GM12878 (cell line): ENCODE data around the gene KDM5B. TPM values are rescaled to one million over a fixed set of nuclear protein-coding genes. Genes with fewer than 3 reads are reported as not detected.

ENCODE experiments used
- ATAC-seq: fragments of 200-7000 bp; cut with Tn5 transposase; 3 replicates; pipeline ENCODE4 v1.9.1; 2020; ENCODE audit warnings: mild to moderate bottlenecking, moderate library complexity
- BruUV-seq: library from RNA; stranded (reverse); fragments of 400-500 nt; replicated peaks from 2 replicates; lab custom pipeline; 2021; lab: Mats Ljungman, UMichigan
- CTCF ChIA-PET: fragments of 300-600 bp; sonication (Branson Sonifier 250); formaldehyde crosslinking; extraction: SDS; loops from one replicate; lab custom pipeline; 2021; ENCODE audit warnings: inconsistent platforms; lab: Yijun Ruan, JAX
- POLR2A ChIA-PET: fragments of 350-600 bp; formaldehyde crosslinking; extraction: SDS; loops from one replicate; lab custom pipeline; 2021; ENCODE audit warnings: inconsistent platforms; lab: Charles Lee
- RAD21 ChIA-PET: fragments of 300-600 bp; sonication (Branson Sonifier 250); formaldehyde crosslinking; loops from one replicate; lab custom pipeline; 2023; ENCODE audit warnings: antibody characterized with exemption; ENCODE audit not compliant: unreplicated experiment; lab: Charles Lee
- SMC1A ChIA-PET: fragments of 300-600 bp; sonication (Branson Sonifier 250); formaldehyde crosslinking; loops from one replicate; lab custom pipeline; 2023; ENCODE audit not compliant: unreplicated experiment, uncharacterized antibody; lab: Charles Lee
- DNase-seq: peaks from one replicate; pipeline ENCODE4 v3.0.0-alpha.2; 2011; ENCODE audit warnings: low read depth, low spot score
- FAIRE-seq: peaks from 3 replicates; lab custom pipeline; 2011; peaks lifted over from hg19 to GRCh38; lab: Jason Lieb, UNC
- H2AFZ ChIP-seq: 2 replicates; pipeline ENCODE4 v1.6.0; 2011; ENCODE audit warnings: low read depth, low read length, control low read depth; ENCODE audit not compliant: control insufficient read depth
- H3K27ac ChIP-seq: 2 replicates; pipeline ENCODE4 v1.5.1; 2011; ENCODE audit warnings: control low read depth; ENCODE audit not compliant: control insufficient read depth, insufficient read depth
- H3K27me3 ChIP-seq, 2 experiments: replicated peaks in 1 of 2; 2 replicates each; pipeline versions ENCODE4 v1.6.0 to v1.6.1; 2011; ENCODE audit warnings: low read length in 1 of 2; ENCODE audit not compliant: control insufficient read depth in 2 of 2, insufficient read depth in 2 of 2
- H3K36me3 ChIP-seq, 2 experiments: 2 replicates each; pipeline ENCODE4 v1.5.1; 2011; ENCODE audit warnings: low read length in 1 of 2; ENCODE audit not compliant: control insufficient read depth in 2 of 2, insufficient read depth in 2 of 2
- H3K4me1 ChIP-seq: 2 replicates; pipeline ENCODE4 v1.6.1; 2011; ENCODE audit warnings: mild to moderate bottlenecking, low read length, moderate library complexity, mixed read lengths; ENCODE audit not compliant: control insufficient read depth, insufficient read depth
- H3K4me2 ChIP-seq: 2 replicates; pipeline ENCODE4 v1.6.0; 2011; ENCODE audit warnings: control low read depth; ENCODE audit not compliant: control insufficient read depth, insufficient read depth
- H3K4me3 ChIP-seq: fragments of 200-600 bp; sonication (generic); 2 replicates; pipeline ENCODE4 v1.5.1; 2016
- H3K79me2 ChIP-seq: 2 replicates; pipeline ENCODE4 v1.6.0; 2011; ENCODE audit warnings: low read length; ENCODE audit not compliant: control insufficient read depth, insufficient read depth
- H3K9ac ChIP-seq: 2 replicates; pipeline ENCODE4 v1.8.0; 2011; ENCODE audit warnings: low read length, control low read depth, mixed read lengths; ENCODE audit not compliant: control insufficient read depth, insufficient read depth
- H3K9me3 ChIP-seq: replicated peaks from 3 replicates; pipeline ENCODE4 v1.5.1; 2011; ENCODE audit warnings: mild to moderate bottlenecking, low read length; ENCODE audit not compliant: control insufficient read depth, insufficient read depth
- H4K20me1 ChIP-seq: 2 replicates; pipeline ENCODE4 v1.6.0; 2011; ENCODE audit not compliant: control insufficient read depth, insufficient read depth
- CEBPB ChIP-seq, 2 experiments: fragments of 150-350 bp in 1 of 2; IDR thresholded peaks; 2 replicates each; pipeline ENCODE4 v1.6.1; 2012 to 2014; ENCODE audit warnings: low read depth in 2 of 2, low read length in 2 of 2, borderline replicate concordance in 1 of 2, inconsistent platforms in 1 of 2
- CHD2 ChIP-seq: IDR thresholded peaks from 2 replicates; pipeline ENCODE4 v1.6.1; 2011; ENCODE audit warnings: low read depth, low read length, improper control_type of control experiment, borderline replicate concordance
- CREM ChIP-seq: IDR thresholded peaks from 2 replicates; pipeline ENCODE4 v1.6.1; 2014; ENCODE audit warnings: antibody characterized with exemption, low read depth
- ELK1 ChIP-seq: IDR thresholded peaks from 2 replicates; pipeline ENCODE4 v1.6.1; 2012; ENCODE audit warnings: low read depth, low read length, improper control_type of control experiment
- GABPA ChIP-seq: IDR thresholded peaks from 2 replicates; pipeline ENCODE4 v1.6.1; 2014; ENCODE audit warnings: antibody characterized with exemption, low read depth, mild to moderate bottlenecking, inconsistent platforms
- IKZF2 ChIP-seq, 2 experiments: fragments of 450-650 bp; IDR thresholded peaks; 2 replicates each; pipeline ENCODE4 v1.6.1; 2017; ENCODE audit warnings: mild to moderate bottlenecking in 2 of 2, moderate library complexity in 2 of 2
- JUND ChIP-seq: IDR thresholded peaks from 2 replicates; pipeline ENCODE4 v1.6.1; 2012; ENCODE audit warnings: low read depth, mild to moderate bottlenecking, low read length, improper control_type of control experiment, moderate library complexity
- MTA3 ChIP-seq: IDR thresholded peaks from 2 replicates; pipeline ENCODE4 v1.6.1; 2012; ENCODE audit warnings: low read length, inconsistent platforms, borderline replicate concordance
- NFXL1 ChIP-seq: fragments of 450-650 bp; IDR thresholded peaks from 2 replicates; pipeline ENCODE4 v1.6.1; 2017; ENCODE audit warnings: antibody characterized with exemption, mild to moderate bottlenecking, borderline replicate concordance
- PAX8 ChIP-seq: fragments of 450-650 bp; IDR thresholded peaks from 2 replicates; pipeline ENCODE4 v1.6.1; 2017; ENCODE audit warnings: mild to moderate bottlenecking, moderate library complexity
- POU2F2 ChIP-seq: IDR thresholded peaks from 3 replicates; pipeline ENCODE4 v1.6.1; 2011; ENCODE audit warnings: low read depth, mild to moderate bottlenecking, low read length, borderline replicate concordance
- ZSCAN29 ChIP-seq: fragments of 450-650 bp; IDR thresholded peaks from 2 replicates; pipeline ENCODE4 v1.6.1; 2017; ENCODE audit warnings: mild to moderate bottlenecking, moderate library complexity
- WGBS: methylation state at CpG from one replicate; pipeline ENCODE4 v1.1.6; 2016; ENCODE audit warnings: low lambda C conversion rate; ENCODE audit not compliant: insufficient replicate concordance, insufficient coverage; ENCODE audit errors: missing lambda C conversion rate; 5-methylcytosine and 5-hydroxymethylcytosine counted together
- in situ Hi-C: fragments of 300-500 bp; cut with MboI; formaldehyde crosslinking; loops from 9 replicates; pipeline ENCODE4 v1.14.3; 2018; ENCODE audit warnings: mixed read lengths
- intact Hi-C: fragments of 100-400 bp; cut with micrococcal nuclease; formaldehyde crosslinking; loops from one replicate; pipeline ENCODE4 v1.14.2; 2022; ENCODE audit not compliant: unreplicated experiment
- polyA plus RNA-seq, 11 experiments: library from polyadenylated mRNA; depleted of rRNA in 4 of 11; unstranded in 6 of 11; stranded (reverse) in 5 of 11; fragments of >200 nt; fragmentation: Nextera tagmentation in 4 of 11; fragmentation: Illumina TruSeq in 1 of 11; extraction: Ambion mirVana in 4 of 11; extraction: Trizol in 1 of 11; gene quantifications; 1 replicate in 1 of 11; 2 replicates in 10 of 11; pipeline versions ENCODE4 v1.2.1 to v1.2.3, GENCODE V29; 2011 to 2016; ENCODE audit warnings: inconsistent platforms in 2 of 11, missing spikeins in 2 of 11, low read depth in 1 of 11
- total RNA-seq, 4 experiments: library from RNA; depleted of rRNA in 3 of 4; stranded (reverse); fragments of >200 nt in 3 of 4; fragmentation: Illumina TruSeq in 1 of 4; extraction: Trizol in 1 of 4; gene quantifications; 2 replicates each; pipeline versions ENCODE4 v1.2.1 to v1.2.3, GENCODE V29; 2013 to 2021
- TF ChIP-seq, protein P1 (sequence below): IDR thresholded peaks from 2 replicates; pipeline ENCODE4 v1.6.1; 2011; ENCODE audit warnings: low read depth, low read length, improper control_type of control experiment, borderline replicate concordance
- TF ChIP-seq, protein P2 (sequence below): fragments of 150-350 bp; IDR thresholded peaks from 2 replicates; pipeline ENCODE4 v1.6.1; 2016; ENCODE audit warnings: low read depth, low read length

The KDM5B gene
- total and polyA plus RNA-seq, 10 of the 15 experiments (the other 5 are each of a cell fraction or from before 2014, with no cell fraction given): 1.7 to 26.6 (median 8.1) TPM

- Histone ChIP-seq H3K36me3 (no peaks in the 10 kb centered on the region), H3K4me3 (no peak overlapping the region), H3K27ac (no peak overlapping the region), H4K20me1 (peaks cover 2% of the 10 kb centered on the region; the same call in 1 of the 2 replicates), H3K27me3 (peaks cover 8% of the 10 kb centered on the region in 2 experiments), H3K4me1 (no peaks in the 10 kb centered on the region), H3K79me2 (no peaks in the 10 kb centered on the region), H3K9me3 (no peaks in the 10 kb centered on the region), H2AFZ (no peak overlapping the region), H3K9ac (no peak overlapping the region), H3K4me2 (no peak overlapping the region)
- in situ Hi-C loops (no loop called here), intact Hi-C loops (no loop called here)
- FAIRE-seq (no peak), DNase-seq (no peak), ATAC-seq (no peak)
- WGBS: 16% methylated on average over 5 of the region's 5 CpGs
- no TSS peak for BruUV-seq
- TF ChIP-seq, protein P1, sequence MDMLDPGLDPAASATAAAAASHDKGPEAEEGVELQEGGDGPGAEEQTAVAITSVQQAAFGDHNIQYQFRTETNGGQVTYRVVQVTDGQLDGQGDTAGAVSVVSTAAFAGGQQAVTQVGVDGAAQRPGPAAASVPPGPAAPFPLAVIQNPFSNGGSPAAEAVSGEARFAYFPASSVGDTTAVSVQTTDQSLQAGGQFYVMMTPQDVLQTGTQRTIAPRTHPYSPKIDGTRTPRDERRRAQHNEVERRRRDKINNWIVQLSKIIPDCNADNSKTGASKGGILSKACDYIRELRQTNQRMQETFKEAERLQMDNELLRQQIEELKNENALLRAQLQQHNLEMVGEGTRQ: no peak
- TF ChIP-seq CREM (no peak), MTA3 (no peak), ELK1 (no peak), PAX8 (no peak), IKZF2 (IDR thresholded peaks at IDR 0.05) (no peak), JUND (no peak), POU2F2 (no peak), CHD2 (no peak), NFXL1 (no peak), CEBPB (IDR thresholded peaks at IDR 0.05; ENCODE audit: borderline replicate concordance in 1 of 2, low read depth in 2 of 2, low read length in 2 of 2) (no peak), GABPA (no peak), ZSCAN29 (no peak)
- TF ChIP-seq, protein P2, sequence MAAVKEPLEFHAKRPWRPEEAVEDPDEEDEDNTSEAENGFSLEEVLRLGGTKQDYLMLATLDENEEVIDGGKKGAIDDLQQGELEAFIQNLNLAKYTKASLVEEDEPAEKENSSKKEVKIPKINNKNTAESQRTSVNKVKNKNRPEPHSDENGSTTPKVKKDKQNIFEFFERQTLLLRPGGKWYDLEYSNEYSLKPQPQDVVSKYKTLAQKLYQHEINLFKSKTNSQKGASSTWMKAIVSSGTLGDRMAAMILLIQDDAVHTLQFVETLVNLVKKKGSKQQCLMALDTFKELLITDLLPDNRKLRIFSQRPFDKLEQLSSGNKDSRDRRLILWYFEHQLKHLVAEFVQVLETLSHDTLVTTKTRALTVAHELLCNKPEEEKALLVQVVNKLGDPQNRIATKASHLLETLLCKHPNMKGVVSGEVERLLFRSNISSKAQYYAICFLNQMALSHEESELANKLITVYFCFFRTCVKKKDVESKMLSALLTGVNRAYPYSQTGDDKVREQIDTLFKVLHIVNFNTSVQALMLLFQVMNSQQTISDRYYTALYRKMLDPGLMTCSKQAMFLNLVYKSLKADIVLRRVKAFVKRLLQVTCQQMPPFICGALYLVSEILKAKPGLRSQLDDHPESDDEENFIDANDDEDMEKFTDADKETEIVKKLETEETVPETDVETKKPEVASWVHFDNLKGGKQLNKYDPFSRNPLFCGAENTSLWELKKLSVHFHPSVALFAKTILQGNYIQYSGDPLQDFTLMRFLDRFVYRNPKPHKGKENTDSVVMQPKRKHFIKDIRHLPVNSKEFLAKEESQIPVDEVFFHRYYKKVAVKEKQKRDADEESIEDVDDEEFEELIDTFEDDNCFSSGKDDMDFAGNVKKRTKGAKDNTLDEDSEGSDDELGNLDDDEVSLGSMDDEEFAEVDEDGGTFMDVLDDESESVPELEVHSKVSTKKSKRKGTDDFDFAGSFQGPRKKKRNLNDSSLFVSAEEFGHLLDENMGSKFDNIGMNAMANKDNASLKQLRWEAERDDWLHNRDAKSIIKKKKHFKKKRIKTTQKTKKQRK: no peak
- RAD21 ChIA-PET: interaction anchor here (0.6 kb wide), 1 partner anchor 25 kb away, joined by 3 read pairs; no protein-coding TSS in a partner anchor
- CTCF ChIA-PET: interaction anchor here (1.3 to 2.6 kb wide), 3 partner anchors 13 to 25 kb away, joined by 3 to 11 read pairs (median 4); no protein-coding TSS in a partner anchor
- POLR2A ChIA-PET: no interaction called here
- SMC1A ChIA-PET: interaction anchor here (0.6 to 1.1 kb wide), 2 partner anchors 17 to 338 kb away, joined by 3 read pairs; no protein-coding TSS in a partner anchor
Observed at GRCh38 chr1:202700061-202700460, 108.2 kb downstream of the KDM5B start.
